ENCODE data around the gene VEZT. TPM values are rescaled to one million over a fixed set of nuclear protein-coding genes. Genes with fewer than 3 reads are reported as not detected.

VEZT gene
- total and polyA plus RNA-seq, 9 of the 15 experiments (the other 6 are each of a cell fraction or from before 2014, with no cell fraction given): 16.1 to 61.5 (median 32.6) TPM

GRCh38 chr12:95185072-95185471, 32.5 kb upstream of the VEZT start (continued):
- no peak for TF ChIP-seq CUX1 (CRISPR knock-in tag; IDR thresholded peaks at IDR 0.05)
- no peak for TF ChIP-seq RERE (CRISPR knock-in tag; IDR thresholded peaks at IDR 0.05; ENCODE audit: borderline replicate concordance)

All from K562 (cell line).